Gastrocnemius medialis (tissue), 4 donors: ENCODE measurements around the gene ALPL. TPM values are rescaled to one million over a fixed set of nuclear protein-coding genes. Genes with fewer than 3 reads are reported as not detected.

Experiments
- ATAC-seq, 2 donors: fragments of 150-250 bp; one replicate each; pipeline ENCODE4 v1.9.1; 2016
- DNase-seq, 2 donors: peaks; one replicate each; pipeline ENCODE4 v3.0.0-alpha.2; 2019
- H3K27ac ChIP-seq, 4 donors: fragments of 200-600 bp; sonication (generic); 1 replicate in 1 of 4; 2 replicates in 3 of 4; pipeline ENCODE4 v1.5.1; 2016 to 2018; ENCODE audit warnings: mild to moderate bottlenecking in 2 of 4, moderate library complexity in 1 of 4
- H3K27me3 ChIP-seq, 3 donors: fragments of 200-600 bp; sonication (generic) in 2 of 3; 1 replicate in 1 of 3; 2 replicates in 2 of 3; pipeline versions ENCODE4 v1.5.1 to v1.6.0; 2016 to 2019; ENCODE audit warnings: mild to moderate bottlenecking in 1 of 3, moderate library complexity in 1 of 3
- H3K36me3 ChIP-seq, 2 donors: fragments of 200-600 bp; sonication (generic) in 1 of 2; one replicate each; pipeline ENCODE4 v1.5.1; 2017 to 2018
- H3K4me1 ChIP-seq, 2 donors: fragments of 200-600 bp; sonication (generic) in 1 of 2; one replicate each; pipeline ENCODE4 v1.5.1; 2016 to 2017; ENCODE audit warnings: mild to moderate bottlenecking in 2 of 2
- H3K4me3 ChIP-seq, 4 donors: fragments of 200-600 bp; sonication (generic) in 3 of 4; 1 replicate in 1 of 4; 2 replicates in 3 of 4; pipeline ENCODE4 v1.5.1; 2016 to 2019; ENCODE audit warnings: mild to moderate bottlenecking in 2 of 4
- H3K9me3 ChIP-seq, 3 donors: fragments of 200-600 bp; sonication (generic) in 2 of 3; 1 replicate in 1 of 3; 2 replicates in 2 of 3; pipeline ENCODE4 v1.5.1; 2016 to 2019
- CTCF ChIP-seq, 5 experiments: fragments of 450-650 bp in 3 of 5; fragments of 200-600 bp in 2 of 5; sonication (generic) in 2 of 5; IDR thresholded peaks in 4 of 5; conservative IDR thresholded peaks in 1 of 5; 1 replicate in 4 of 5; 2 replicates in 1 of 5; pipeline ENCODE4 v1.5.1; 2016 to 2019; ENCODE audit warnings: antibody characterized with exemption in 5 of 5, mild to moderate bottlenecking in 3 of 5, moderate library complexity in 3 of 5
- POLR2A ChIP-seq, 2 donors: fragments of 450-650 bp; IDR thresholded peaks; one replicate each; pipeline ENCODE4 v1.6.1; 2017; ENCODE audit warnings: antibody characterized with exemption in 2 of 2, mild to moderate bottlenecking in 2 of 2, moderate library complexity in 2 of 2
- in situ Hi-C, 4 donors: fragments of 200-750 bp; cut with MboI; loops; one replicate each; pipeline versions ENCODE4 v1.15.0 to v1.8.0; 2017; ENCODE audit warnings: low sequenced_read_pairs in 4 of 4
- intact Hi-C: fragments of 100-400 bp; cut with DNase I; formaldehyde crosslinking; loops from one replicate; pipeline ENCODE4 v1.15.1; 2023; ENCODE audit warnings: low total_unique reads
- total RNA-seq, 4 donors: library from RNA; depleted of rRNA; stranded (reverse); fragments of >200 nt; gene quantifications; one replicate each; pipeline versions ENCODE4 v1.1.0 to v1.2.3, GENCODE V29; 2016

The ALPL gene
- total RNA-seq, 4 donors from 2014 or later, result 0.90 to 3.6 (median 2.2) TPM

GRCh38 chr1:21590934-21591333 lies 81.7 kb downstream of the ALPL start:
- no peak for ATAC-seq

GRCh38 chr1:21592086-21592865 lies 83.1 kb downstream of the ALPL start:
- DNase-seq (no peak), ATAC-seq (no peak)
- intact Hi-C loops, result no loop called here
- H3K4me1 ChIP-seq, result no peaks in the 10 kb centered on the region
- in situ Hi-C loops, result no loop called here
- peaks cover 25 to 45% (median 39%) of the 10 kb centered on the region in 3 donors for H3K27me3 ChIP-seq
- H3K9me3 ChIP-seq, result no peaks in the 10 kb centered on the region
- TF ChIP-seq CTCF (IDR thresholded peaks at IDR 0.05 in 4 of 5, conservative IDR thresholded peaks at IDR 0.05 in 1 of 5), result no peak
- TF ChIP-seq POLR2A (IDR thresholded peaks at IDR 0.05), result no peak
- H3K36me3 ChIP-seq, result no peaks in the 10 kb centered on the region
- H3K4me3 ChIP-seq, result no peak overlapping the region
- no peak overlapping the region for H3K27ac ChIP-seq

More at GRCh38 chr1:21590934-21591333, 81.7 kb downstream of the ALPL start:
- no peak for TF ChIP-seq CTCF (IDR thresholded peaks at IDR 0.05 in 4 of 5, conservative IDR thresholded peaks at IDR 0.05 in 1 of 5)
- TF ChIP-seq POLR2A (IDR thresholded peaks at IDR 0.05), result no peak
- Histone ChIP-seq H3K4me1 (no peaks in the 10 kb centered on the region), H3K27ac (no peak overlapping the region), H3K9me3 (no peaks in the 10 kb centered on the region), H3K36me3 (no peaks in the 10 kb centered on the region), H3K27me3 (peaks cover 21 to 49% (median 32%) of the 10 kb centered on the region in 3 donors), H3K4me3 (no peak overlapping the region)
- DNase-seq, result no peak
- in situ Hi-C loops (no loop called here), intact Hi-C loops (no loop called here)

- H3K4me3 ChIP-seq, result no peak overlapping the region
- intact Hi-C loops (no loop called here), in situ Hi-C loops (no loop called here)
- no peaks in the 10 kb centered on the region for H3K36me3 ChIP-seq
- H3K27me3 ChIP-seq, result peaks cover 25 to 39% (median 36%) of the 10 kb centered on the region in 3 donors
- H3K4me1 ChIP-seq, result no peaks in the 10 kb centered on the region
- ATAC-seq, result no peak
- no peak for DNase-seq
- TF ChIP-seq POLR2A (IDR thresholded peaks at IDR 0.05) (no peak), CTCF (IDR thresholded peaks at IDR 0.05 in 4 of 5, conservative IDR thresholded peaks at IDR 0.05 in 1 of 5) (no peak)
- H3K9me3 ChIP-seq, result no peaks in the 10 kb centered on the region
- H3K27ac ChIP-seq, result no peak overlapping the region
These were observed 84.0 kb downstream of the ALPL start for GRCh38 chr1:21593231-21593630.

- ATAC-seq (no peak), DNase-seq (no peak)
- Histone ChIP-seq H3K4me1 (no peaks in the 10 kb centered on the region), H3K9me3 (no peaks in the 10 kb centered on the region), H3K27ac (no peak overlapping the region), H3K27me3 (peaks cover 25 to 36% (median 30%) of the 10 kb centered on the region in 3 donors), H3K36me3 (no peaks in the 10 kb centered on the region), H3K4me3 (no peak overlapping the region)
- in situ Hi-C loops, result no loop called here
- intact Hi-C loops, result no loop called here
- TF ChIP-seq CTCF (IDR thresholded peaks at IDR 0.05 in 4 of 5, conservative IDR thresholded peaks at IDR 0.05 in 1 of 5) (no peak), POLR2A (IDR thresholded peaks at IDR 0.05) (no peak)
These were observed 85.3 kb downstream of the ALPL start for GRCh38 chr1:21594501-21594900.
